Measurements from ENCODE around the gene ABCB1.

DNA sequence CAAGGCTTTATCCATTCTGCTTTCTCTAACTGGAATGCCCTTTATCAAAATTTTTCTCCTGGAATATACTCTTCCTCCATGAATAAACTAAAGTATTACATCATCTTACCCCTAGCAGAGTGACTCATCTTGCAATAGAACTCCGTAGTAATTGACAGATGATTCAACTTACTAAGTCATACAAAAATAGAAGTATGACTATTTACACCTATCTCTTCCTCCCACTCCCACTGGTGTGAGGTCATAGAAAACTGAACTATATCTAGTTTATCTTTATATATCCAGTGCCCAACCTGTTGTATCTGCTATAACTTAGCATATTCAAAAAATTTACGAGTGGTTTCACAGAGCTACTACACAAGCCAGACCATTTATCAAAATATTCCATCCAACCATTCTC is 26.1 kb downstream of the ABCB1 start:
- TF ChIP-seq POLR2A (IDR thresholded peaks at IDR 0.05; ENCODE audit: low read length) (no peak), GATA1 (IDR thresholded peaks at IDR 0.05; ENCODE audit: low read depth, low read length) (no peak)

All from erythroblast (primary cell).